IMR-90 (cell line): ENCODE data around the gene TRDMT1. TPM values are rescaled to one million over a fixed set of nuclear protein-coding genes. Genes with fewer than 3 reads are reported as not detected.
A peak's percentile ranks its signal among the peaks of the same experiment; 100 is the strongest.

ENCODE experiments used
- ATAC-seq: fragments of 200-7000 bp; cut with Tn5 transposase; 2 replicates; pipeline ENCODE4 v1.9.1; 2020; ENCODE audit warnings: low read depth, mild to moderate bottlenecking, moderate library complexity
- BruUV-seq: library from RNA; stranded (reverse); fragments of 400-500 nt; replicated peaks from 2 replicates; lab custom pipeline; 2021; lab: Mats Ljungman, UMichigan
- CTCF ChIA-PET: fragments of 300-600 bp; formaldehyde crosslinking; extraction: SDS; loops from one replicate; lab custom pipeline; 2021; ENCODE audit warnings: antibody characterized with exemption; lab: Yijun Ruan, JAX
- POLR2A ChIA-PET: fragments of 300-600 bp; sonication (Branson Sonifier 250); formaldehyde crosslinking; loops from one replicate; lab custom pipeline; 2022; ENCODE audit warnings: antibody characterized with exemption; ENCODE audit not compliant: unreplicated experiment; lab: Charles Lee
- DNase-seq: peaks from one replicate; pipeline ENCODE4 v3.0.0; 2013
- H2AFZ ChIP-seq: replicated peaks from 2 replicates; pipeline ENCODE3; 2013; ENCODE audit warnings: low read length, mild to moderate bottlenecking; ENCODE audit not compliant: poor library complexity
- H2AK5ac ChIP-seq: 2 replicates; pipeline ENCODE4 v1.6.1; 2013; ENCODE audit warnings: low read depth, low read length, inconsistent platforms
- H2AK9ac ChIP-seq: replicated peaks from 2 replicates; pipeline ENCODE3; 2013; ENCODE audit warnings: mild to moderate bottlenecking, low read depth, low read length, moderate library complexity; ENCODE audit not compliant: poor library complexity
- H2BK120ac ChIP-seq: 2 replicates; pipeline ENCODE4 v1.6.1; 2013; ENCODE audit warnings: low read depth, low read length, inconsistent platforms
- H2BK15ac ChIP-seq: 3 replicates; pipeline ENCODE4 v1.6.1; 2013; ENCODE audit warnings: low read depth, low read length, inconsistent platforms
- H2BK20ac ChIP-seq: 2 replicates; pipeline ENCODE4 v1.6.1; 2013; ENCODE audit warnings: low read depth, mild to moderate bottlenecking, inconsistent platforms, low read length, moderate library complexity
- H2BK5ac ChIP-seq: 2 replicates; pipeline ENCODE4 v1.6.1; 2013; ENCODE audit warnings: mild to moderate bottlenecking, low read depth, low read length, inconsistent platforms; ENCODE audit not compliant: poor library complexity, severe bottlenecking
- H3K14ac ChIP-seq: replicated peaks from 2 replicates; pipeline ENCODE4 v1.6.1; 2013; ENCODE audit warnings: low read depth, low read length, inconsistent platforms
- H3K18ac ChIP-seq: 2 replicates; pipeline ENCODE4 v1.6.1; 2013; ENCODE audit warnings: low read depth, low read length, control low read depth
- H3K23ac ChIP-seq: 2 replicates; pipeline ENCODE4 v1.6.1; 2013; ENCODE audit warnings: low read depth, low read length, inconsistent platforms
- H3K27ac ChIP-seq: 2 replicates; pipeline ENCODE4 v1.5.1; 2013; ENCODE audit warnings: mild to moderate bottlenecking, control low read depth, low read length; ENCODE audit not compliant: insufficient read depth
- H3K27me3 ChIP-seq: 2 replicates; pipeline ENCODE4 v1.6.1; 2013; ENCODE audit warnings: low read length; ENCODE audit not compliant: control insufficient read depth, insufficient read depth
- H3K36me3 ChIP-seq: 2 replicates; pipeline ENCODE4 v1.6.1; 2013; ENCODE audit warnings: low read length, mixed read lengths; ENCODE audit not compliant: control insufficient read depth, insufficient read depth
- H3K4ac ChIP-seq: 2 replicates; pipeline ENCODE4 v1.6.1; 2013; ENCODE audit warnings: low read depth, low read length, inconsistent platforms
- H3K4me1 ChIP-seq: 2 replicates; pipeline ENCODE4 v1.6.1; 2013; ENCODE audit warnings: low read length, mixed read lengths; ENCODE audit not compliant: control insufficient read depth, insufficient read depth
- H3K4me2 ChIP-seq: 2 replicates; pipeline ENCODE4 v1.6.1; 2013; ENCODE audit warnings: low read depth, mild to moderate bottlenecking, control low read depth, low read length, moderate library complexity
- H3K4me3 ChIP-seq: 2 replicates; pipeline ENCODE4 v1.5.1; 2013; ENCODE audit warnings: low read depth, mild to moderate bottlenecking, control low read depth, low read length, moderate library complexity; ENCODE audit not compliant: insufficient read depth
- H3K56ac ChIP-seq: 2 replicates; pipeline ENCODE4 v1.6.1; 2013; ENCODE audit warnings: low read length, inconsistent platforms; ENCODE audit not compliant: insufficient read depth; ENCODE audit errors: extremely low read depth
- H3K79me1 ChIP-seq, 2 experiments: 2 replicates each; pipeline ENCODE4 v1.6.1; 2013; ENCODE audit warnings: low read length in 2 of 2, inconsistent platforms in 1 of 2, low read depth in 1 of 2
- H3K9ac ChIP-seq: 2 replicates; pipeline ENCODE4 v1.6.1; 2013; ENCODE audit warnings: low read depth, low read length, control low read depth
- H3K9me1 ChIP-seq: 2 replicates; pipeline ENCODE4 v1.6.1; 2013; ENCODE audit warnings: low read length, inconsistent platforms; ENCODE audit not compliant: insufficient read depth
- H3K9me3 ChIP-seq: 2 replicates; pipeline ENCODE4 v1.6.1; 2013; ENCODE audit warnings: low read length; ENCODE audit not compliant: control insufficient read depth, insufficient read depth
- H4K20me1 ChIP-seq: 2 replicates; pipeline ENCODE4 v1.6.1; 2013; ENCODE audit warnings: low read length, inconsistent platforms; ENCODE audit not compliant: insufficient read depth
- H4K5ac ChIP-seq: 2 replicates; pipeline ENCODE4 v1.6.1; 2013; ENCODE audit warnings: mild to moderate bottlenecking, low read depth, low read length, control low read depth
- H4K8ac ChIP-seq, 2 experiments: 2 replicates each; pipeline ENCODE4 v1.6.1; 2013; ENCODE audit warnings: low read depth in 2 of 2, low read length in 2 of 2, control low read depth in 1 of 2, inconsistent platforms in 1 of 2
- H4K91ac ChIP-seq: 2 replicates; pipeline ENCODE4 v1.6.1; 2013; ENCODE audit warnings: low read depth, low read length, inconsistent platforms; ENCODE audit not compliant: insufficient read depth
- BHLHE40 ChIP-seq: fragments of 150-350 bp; IDR thresholded peaks from 2 replicates; pipeline ENCODE4 v1.6.1; 2016; ENCODE audit warnings: mild to moderate bottlenecking, low read depth, low read length
- CEBPB ChIP-seq: IDR thresholded peaks from 2 replicates; pipeline ENCODE4 v1.6.1; 2012; ENCODE audit warnings: low read depth, low read length, improper control_type of control experiment
- CHD1 ChIP-seq: IDR thresholded peaks from 2 replicates; pipeline ENCODE4 v1.6.1; 2012; ENCODE audit warnings: low read depth, low read length, improper control_type of control experiment
- FOS ChIP-seq: fragments of 150-350 bp; IDR thresholded peaks from 2 replicates; pipeline ENCODE4 v1.6.1; 2016; ENCODE audit warnings: low read depth, low read length
- MAFK ChIP-seq: IDR thresholded peaks from 2 replicates; pipeline ENCODE4 v1.6.1; 2012; ENCODE audit warnings: low read depth, low read length, improper control_type of control experiment
- MAZ ChIP-seq: IDR thresholded peaks from 2 replicates; pipeline ENCODE4 v1.6.1; 2012; ENCODE audit warnings: low read depth, mild to moderate bottlenecking, low read length, improper control_type of control experiment, moderate library complexity, borderline replicate concordance
- MXI1 ChIP-seq: IDR thresholded peaks from 2 replicates; pipeline ENCODE4 v1.6.1; 2012; ENCODE audit warnings: low read depth, mild to moderate bottlenecking, low read length, moderate library complexity, borderline replicate concordance
- NFE2L2 ChIP-seq: fragments of 150-350 bp; IDR thresholded peaks from 2 replicates; pipeline ENCODE4 v1.6.1; 2016; ENCODE audit warnings: low read depth, mild to moderate bottlenecking, low read length
- POLR2A ChIP-seq: IDR thresholded peaks from 2 replicates; pipeline ENCODE4 v1.6.1; 2012; ENCODE audit warnings: mild to moderate bottlenecking, low read depth, low read length
- RAD21 ChIP-seq: IDR thresholded peaks from 2 replicates; pipeline ENCODE4 v1.6.1; 2012; ENCODE audit warnings: low read length, improper control_type of control experiment
- RCOR1 ChIP-seq: IDR thresholded peaks from 2 replicates; pipeline ENCODE4 v1.6.1; 2012; ENCODE audit warnings: mild to moderate bottlenecking, low read length, improper control_type of control experiment; ENCODE audit not compliant: insufficient replicate concordance
- RFX5 ChIP-seq: IDR thresholded peaks from 2 replicates; pipeline ENCODE4 v1.8.0; 2012; ENCODE audit warnings: low read depth, mild to moderate bottlenecking, low read length, moderate library complexity
- SMC3 ChIP-seq: fragments of 150-350 bp; IDR thresholded peaks from 2 replicates; pipeline ENCODE4 v1.6.1; 2016; ENCODE audit warnings: low read depth, mild to moderate bottlenecking, antibody characterized with exemption, low read length, moderate library complexity
- WGBS, 2 experiments: methylation state at CpG; one replicate each; pipeline versions ENCODE4 v1.1.5 to v1.1.7; 2013; ENCODE audit warnings: missing lambda C conversion rate in 2 of 2; ENCODE audit not compliant: insufficient read length in 1 of 2; ENCODE audit errors: extremely low coverage in 2 of 2; 5-methylcytosine and 5-hydroxymethylcytosine counted together
- dilution Hi-C: fragments of 300-500 bp; cut with HindIII; formaldehyde crosslinking; loops from one replicate; pipeline ENCODE4 v1.14.3; 2018; ENCODE audit warnings: low sequenced_read_pairs; ENCODE audit not compliant: unreplicated experiment
- in situ Hi-C: fragments of 300-500 bp; cut with MboI; formaldehyde crosslinking; loops from 3 replicates; pipeline ENCODE4 v1.14.3; 2019; ENCODE audit warnings: low sequenced_read_pairs, inconsistent platforms, mixed read lengths
- intact Hi-C: fragments of 100-400 bp; cut with micrococcal nuclease; formaldehyde crosslinking; loops from 2 replicates; pipeline ENCODE4 v1.10.0; 2022
- polyA plus RNA-seq, 3 experiments: library from polyadenylated mRNA; depleted of rRNA; stranded (reverse); fragments of >200 nt; gene quantifications; 2 replicates each; pipeline ENCODE4 v1.2.3, GENCODE V29; 2012; ENCODE audit warnings: low replicate concordance in 1 of 3
- total RNA-seq: library from RNA; depleted of rRNA; stranded (reverse); fragments of >200 nt; gene quantifications from 2 replicates; pipeline ENCODE4 v1.2.3, GENCODE V29; 2012
- TF ChIP-seq, protein P1 (sequence below): fragments of 150-350 bp; IDR thresholded peaks from 2 replicates; pipeline ENCODE4 v1.6.1; 2017; ENCODE audit warnings: mild to moderate bottlenecking, antibody characterized with exemption, low read length, low read depth
- TF ChIP-seq, protein P2 (sequence below): fragments of 150-350 bp; IDR thresholded peaks from 2 replicates; pipeline ENCODE4 v1.6.1; 2016; ENCODE audit warnings: low read depth, mild to moderate bottlenecking, low read length, moderate library complexity, borderline replicate concordance
- TF ChIP-seq, protein P3 (sequence below): conservative IDR thresholded peaks from 2 replicates; pipeline ENCODE4 v1.5.1; 2012; ENCODE audit warnings: mild to moderate bottlenecking, low read depth, low read length, improper control_type of control experiment

The TRDMT1 gene
- total and polyA plus RNA-seq, 2 of the 4 experiments (the other 2 are of a cell fraction) = 2.1 to 4.7 TPM

DNA sequence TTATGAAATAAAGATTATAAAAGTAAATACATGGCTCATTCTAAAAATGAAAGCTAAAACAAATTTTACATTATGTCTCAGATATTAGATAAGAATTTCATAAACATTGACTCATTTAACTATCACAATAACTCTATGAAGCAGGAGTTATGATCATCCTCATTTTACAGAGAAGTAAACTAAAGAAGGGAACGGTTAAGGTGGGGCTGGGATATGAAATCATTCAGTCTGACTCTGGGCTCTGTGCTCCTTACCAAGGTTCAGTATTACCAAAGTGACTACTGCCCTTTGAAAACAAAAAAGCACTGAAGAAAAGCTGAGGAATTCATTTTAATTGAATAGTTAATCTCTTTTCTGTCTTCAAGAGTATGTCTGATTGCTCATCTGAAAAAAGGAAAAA lies 49.8 kb downstream of the TRDMT1 start:
- DNase-seq (no peak), ATAC-seq (peak; percentile 32; the same call in 1 of the 2 replicates)
- no peak overlapping the region for H2AK5ac ChIP-seq
- WGBS, 2 experiments = no CpG with 5 or more reads among the region's 1 CpG
- H2AK9ac ChIP-seq = no peak overlapping the region
- H3K56ac ChIP-seq = no peak overlapping the region
- peaks cover 6% of the 10 kb centered on the region for H3K9me1 ChIP-seq
- no peak for TF ChIP-seq BHLHE40
- TF ChIP-seq MXI1 = no peak
- TF ChIP-seq, protein P1, sequence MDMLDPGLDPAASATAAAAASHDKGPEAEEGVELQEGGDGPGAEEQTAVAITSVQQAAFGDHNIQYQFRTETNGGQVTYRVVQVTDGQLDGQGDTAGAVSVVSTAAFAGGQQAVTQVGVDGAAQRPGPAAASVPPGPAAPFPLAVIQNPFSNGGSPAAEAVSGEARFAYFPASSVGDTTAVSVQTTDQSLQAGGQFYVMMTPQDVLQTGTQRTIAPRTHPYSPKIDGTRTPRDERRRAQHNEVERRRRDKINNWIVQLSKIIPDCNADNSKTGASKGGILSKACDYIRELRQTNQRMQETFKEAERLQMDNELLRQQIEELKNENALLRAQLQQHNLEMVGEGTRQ = no peak
- TF ChIP-seq SMC3 = no peak
- TF ChIP-seq RAD21 = no peak
- TF ChIP-seq, protein P2, sequence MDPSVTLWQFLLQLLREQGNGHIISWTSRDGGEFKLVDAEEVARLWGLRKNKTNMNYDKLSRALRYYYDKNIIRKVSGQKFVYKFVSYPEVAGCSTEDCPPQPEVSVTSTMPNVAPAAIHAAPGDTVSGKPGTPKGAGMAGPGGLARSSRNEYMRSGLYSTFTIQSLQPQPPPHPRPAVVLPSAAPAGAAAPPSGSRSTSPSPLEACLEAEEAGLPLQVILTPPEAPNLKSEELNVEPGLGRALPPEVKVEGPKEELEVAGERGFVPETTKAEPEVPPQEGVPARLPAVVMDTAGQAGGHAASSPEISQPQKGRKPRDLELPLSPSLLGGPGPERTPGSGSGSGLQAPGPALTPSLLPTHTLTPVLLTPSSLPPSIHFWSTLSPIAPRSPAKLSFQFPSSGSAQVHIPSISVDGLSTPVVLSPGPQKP = no peak
- TF ChIP-seq RFX5 = no peak
- TF ChIP-seq CEBPB = no peak
- TF ChIP-seq, protein P3, sequence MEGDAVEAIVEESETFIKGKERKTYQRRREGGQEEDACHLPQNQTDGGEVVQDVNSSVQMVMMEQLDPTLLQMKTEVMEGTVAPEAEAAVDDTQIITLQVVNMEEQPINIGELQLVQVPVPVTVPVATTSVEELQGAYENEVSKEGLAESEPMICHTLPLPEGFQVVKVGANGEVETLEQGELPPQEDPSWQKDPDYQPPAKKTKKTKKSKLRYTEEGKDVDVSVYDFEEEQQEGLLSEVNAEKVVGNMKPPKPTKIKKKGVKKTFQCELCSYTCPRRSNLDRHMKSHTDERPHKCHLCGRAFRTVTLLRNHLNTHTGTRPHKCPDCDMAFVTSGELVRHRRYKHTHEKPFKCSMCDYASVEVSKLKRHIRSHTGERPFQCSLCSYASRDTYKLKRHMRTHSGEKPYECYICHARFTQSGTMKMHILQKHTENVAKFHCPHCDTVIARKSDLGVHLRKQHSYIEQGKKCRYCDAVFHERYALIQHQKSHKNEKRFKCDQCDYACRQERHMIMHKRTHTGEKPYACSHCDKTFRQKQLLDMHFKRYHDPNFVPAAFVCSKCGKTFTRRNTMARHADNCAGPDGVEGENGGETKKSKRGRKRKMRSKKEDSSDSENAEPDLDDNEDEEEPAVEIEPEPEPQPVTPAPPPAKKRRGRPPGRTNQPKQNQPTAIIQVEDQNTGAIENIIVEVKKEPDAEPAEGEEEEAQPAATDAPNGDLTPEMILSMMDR = no peak
- no peak for TF ChIP-seq FOS
- no peak for TF ChIP-seq RCOR1
- TF ChIP-seq POLR2A = no peak
- TF ChIP-seq NFE2L2 = no peak
- TF ChIP-seq CHD1 = no peak
- no peak for TF ChIP-seq MAZ
- TF ChIP-seq MAFK = no peak
- no peaks in the 10 kb centered on the region for H3K9me3 ChIP-seq
- H4K8ac ChIP-seq = no peak overlapping the region
- no peak overlapping the region for H4K91ac ChIP-seq
- H2AFZ ChIP-seq = no peak overlapping the region
- H3K14ac ChIP-seq = no peak overlapping the region
- H3K27me3 ChIP-seq = no peaks in the 10 kb centered on the region
- no peak overlapping the region for H3K23ac ChIP-seq
- H4K5ac ChIP-seq = no peak overlapping the region
- no peak overlapping the region for H3K9ac ChIP-seq
- H4K20me1 ChIP-seq = no peaks in the 10 kb centered on the region
- dilution Hi-C loops (no loop called here), in situ Hi-C loops (no loop called here), intact Hi-C loops (no loop called here)
- no peak overlapping the region for H2BK20ac ChIP-seq
- no peak overlapping the region for H2BK15ac ChIP-seq
- H3K36me3 ChIP-seq = peaks cover 2% of the 10 kb centered on the region; the same call in 1 of the 2 replicates
- H3K4me3 ChIP-seq = no peak overlapping the region
- no peak overlapping the region for H2BK5ac ChIP-seq
- H3K79me1 ChIP-seq = no peaks in the 10 kb centered on the region; a peak in 2 of 4 replicates
- no peak overlapping the region for H3K18ac ChIP-seq
- no TSS peak for BruUV-seq
- ChIA-PET POLR2A (interaction anchor here (0.7 kb wide), 1 partner anchor 183 kb away, joined by 3 read pairs; no protein-coding TSS in a partner anchor), CTCF (interaction anchor here (1.6 kb wide), 1 partner anchor 8 kb away, joined by 3 read pairs; no protein-coding TSS in a partner anchor)
- no peak overlapping the region for H3K4ac ChIP-seq
- no peak overlapping the region for H2BK120ac ChIP-seq
- peaks cover 8% of the 10 kb centered on the region for H3K4me1 ChIP-seq
- H3K27ac ChIP-seq = no peak overlapping the region
- no peak overlapping the region for H3K4me2 ChIP-seq
